Inflammatory macrophage treated with lipopolysaccharide for 1 hour (primary cell): ENCODE results near the gene MACROD2.

Experiments
- DNase-seq, 2 donors: peaks; one replicate each; pipeline ENCODE4 v3.0.0-alpha.2; 2020 to 2022

MACROD2 gene

GRCh38 chr20:14341801-14342200 lies 346.5 kb downstream of the MACROD2 start:
- no peak for DNase-seq

GRCh38 chr20:14342918-14343317 lies 347.6 kb downstream of the MACROD2 start:
- DNase-seq: no peak

- no peak for DNase-seq
Observed at GRCh38 chr20:14343491-14344065, 348.3 kb downstream of the MACROD2 start.

- DNase-seq: no peak
Observed at GRCh38 chr20:14344746-14345145, 349.4 kb downstream of the MACROD2 start.

- DNase-seq: no peak
Observed at GRCh38 chr20:14355791-14356190, 360.5 kb downstream of the MACROD2 start.

GRCh38 chr20:14360416-14360815 lies 365.1 kb downstream of the MACROD2 start:
- no peak for DNase-seq

- no peak for DNase-seq
Observed at GRCh38 chr20:14361509-14362345, 366.4 kb downstream of the MACROD2 start.

- DNase-seq: no peak
Observed at GRCh38 chr20:14374196-14374595, 378.9 kb downstream of the MACROD2 start.

- no peak for DNase-seq
Observed at GRCh38 chr20:14375416-14375985, 380.2 kb downstream of the MACROD2 start.

- DNase-seq: no peak
Observed at GRCh38 chr20:14378326-14378725, 383.0 kb downstream of the MACROD2 start.

- no peak for DNase-seq
Observed at GRCh38 chr20:14383335-14383734, 388.0 kb downstream of the MACROD2 start.

- no peak for DNase-seq
Observed at GRCh38 chr20:14384416-14385175, 389.3 kb downstream of the MACROD2 start.

GRCh38 chr20:14385176-14385740 lies 389.9 kb downstream of the MACROD2 start:
- no peak for DNase-seq

GRCh38 chr20:14386726-14387125 lies 391.4 kb downstream of the MACROD2 start:
- DNase-seq: no peak

GRCh38 chr20:14401479-14402138 lies 406.3 kb downstream of the MACROD2 start:
- DNase-seq: no peak

GRCh38 chr20:14404515-14404914 lies 409.2 kb downstream of the MACROD2 start:
- no peak for DNase-seq

- DNase-seq: no peak
Observed at GRCh38 chr20:14406495-14406894, 411.2 kb downstream of the MACROD2 start.

- no peak for DNase-seq
Observed at GRCh38 chr20:14407336-14407735, 412.0 kb downstream of the MACROD2 start.

GRCh38 chr20:14410869-14411555 lies 415.7 kb downstream of the MACROD2 start:
- no peak for DNase-seq

- no peak for DNase-seq
Observed at GRCh38 chr20:14412065-14412681, 416.9 kb downstream of the MACROD2 start.

- DNase-seq: no peak
Observed at GRCh38 chr20:14413835-14414234, 418.5 kb downstream of the MACROD2 start.
